Liver (tissue), 9 donors: ENCODE data around the gene ARL6IP6. TPM values are rescaled to one million over a fixed set of nuclear protein-coding genes. Genes with fewer than 3 reads are reported as not detected.

Experiments used
- DNase-seq: peaks from one replicate; pipeline ENCODE4 v3.0.0-alpha.2; 2017; ENCODE audit warnings: low spot score
- H3K27ac ChIP-seq, 2 donors: one replicate each; pipeline ENCODE4 v1.7.0; 2013; ENCODE audit warnings: inconsistent platforms in 2 of 2, low read length in 2 of 2, control low read depth in 1 of 2, low read depth in 1 of 2, mild to moderate bottlenecking in 1 of 2
- H3K27me3 ChIP-seq, 4 donors: one replicate each; pipeline versions ENCODE4 v1.6.1 to v1.7.0; 2013; ENCODE audit warnings: low read length in 3 of 4, inconsistent platforms in 1 of 4, mild to moderate bottlenecking in 1 of 4, moderate library complexity in 1 of 4; ENCODE audit not compliant: control insufficient read depth in 4 of 4, insufficient read depth in 4 of 4
- H3K36me3 ChIP-seq, 4 donors: one replicate each; pipeline versions ENCODE4 v1.6.1 to v1.7.0; 2013; ENCODE audit warnings: low read length in 3 of 4, mild to moderate bottlenecking in 3 of 4, low read depth in 1 of 4, moderate library complexity in 1 of 4; ENCODE audit not compliant: control insufficient read depth in 4 of 4, insufficient read depth in 3 of 4
- H3K4me1 ChIP-seq, 4 donors: one replicate each; pipeline versions ENCODE4 v1.6.1 to v1.7.0; 2013; ENCODE audit warnings: low read length in 3 of 4, mild to moderate bottlenecking in 3 of 4, moderate library complexity in 1 of 4; ENCODE audit not compliant: control insufficient read depth in 4 of 4, insufficient read depth in 4 of 4
- H3K4me3 ChIP-seq, 3 donors: one replicate each; pipeline versions ENCODE4 v1.6.1 to v1.7.0; 2013; ENCODE audit warnings: low read length in 3 of 3, control low read depth in 1 of 3, low read depth in 1 of 3, mild to moderate bottlenecking in 1 of 3
- H3K9ac ChIP-seq, 2 donors: one replicate each; pipeline ENCODE4 v1.7.0; 2013; ENCODE audit warnings: low read length in 2 of 2, mild to moderate bottlenecking in 2 of 2, moderate library complexity in 2 of 2, control low read depth in 1 of 2, low read depth in 1 of 2
- H3K9me3 ChIP-seq, 4 donors: one replicate each; pipeline versions ENCODE4 v1.6.1 to v1.7.0; 2013; ENCODE audit warnings: low read length in 3 of 4; ENCODE audit not compliant: control insufficient read depth in 4 of 4
- ATF3 ChIP-seq: IDR thresholded peaks from 2 replicates; pipeline ENCODE4 v1.6.1; 2016; ENCODE audit warnings: antibody characterized with exemption
- CTCF ChIP-seq: fragments of 150-350 bp; IDR thresholded peaks from 2 replicates; pipeline ENCODE4 v1.5.1; 2017; ENCODE audit warnings: improper control_type of control experiment, low read depth, low read length; ENCODE audit not compliant: missing input control
- EGR1 ChIP-seq, 2 donors: IDR thresholded peaks; 2 replicates each; pipeline ENCODE4 v1.6.1; 2016 to 2018; ENCODE audit warnings: antibody characterized with exemption in 2 of 2, low read depth in 2 of 2
- FOXA1 ChIP-seq: IDR thresholded peaks from 2 replicates; pipeline ENCODE4 v1.6.1; 2016; ENCODE audit warnings: antibody characterized with exemption
- FOXA2 ChIP-seq: IDR thresholded peaks from 2 replicates; pipeline ENCODE4 v1.6.1; 2016; ENCODE audit warnings: antibody characterized with exemption
- GABPA ChIP-seq, 2 donors: IDR thresholded peaks in 1 of 2; conservative IDR thresholded peaks in 1 of 2; 2 replicates each; pipeline ENCODE4 v1.6.1; 2016; ENCODE audit warnings: antibody characterized with exemption in 2 of 2, mild to moderate bottlenecking in 1 of 2, moderate library complexity in 1 of 2
- HNF4A ChIP-seq, 2 donors: conservative IDR thresholded peaks; 2 replicates each; pipeline ENCODE4 v1.6.1; 2016; ENCODE audit warnings: antibody characterized with exemption in 2 of 2, mild to moderate bottlenecking in 2 of 2
- HNF4G ChIP-seq: IDR thresholded peaks from 2 replicates; pipeline ENCODE4 v1.6.1; 2016; ENCODE audit warnings: antibody characterized with exemption
- JUND ChIP-seq, 2 donors: IDR thresholded peaks; 2 replicates each; pipeline ENCODE4 v1.6.1; 2016; ENCODE audit warnings: antibody characterized with exemption in 2 of 2
- MAX ChIP-seq: IDR thresholded peaks from 2 replicates; pipeline ENCODE4 v1.6.1; 2016; ENCODE audit warnings: antibody characterized with exemption
- NR2F2 ChIP-seq: IDR thresholded peaks from 2 replicates; pipeline ENCODE4 v1.6.1; 2016; ENCODE audit warnings: antibody characterized with exemption
- RAD21 ChIP-seq, 2 donors: IDR thresholded peaks; 2 replicates each; pipeline ENCODE4 v1.6.1; 2016; ENCODE audit warnings: antibody characterized with exemption in 2 of 2, mild to moderate bottlenecking in 2 of 2
- REST ChIP-seq: IDR thresholded peaks from 2 replicates; pipeline ENCODE4 v1.6.1; 2016; ENCODE audit warnings: antibody characterized with exemption, mild to moderate bottlenecking
- RXRA ChIP-seq, 2 donors: IDR thresholded peaks; 2 replicates each; pipeline ENCODE4 v1.6.1; 2017 to 2018; ENCODE audit warnings: antibody characterized with exemption in 2 of 2, mild to moderate bottlenecking in 1 of 2
- SP1 ChIP-seq: IDR thresholded peaks from 2 replicates; pipeline ENCODE4 v1.6.1; 2018; ENCODE audit warnings: antibody characterized with exemption, mild to moderate bottlenecking
- TAF1 ChIP-seq: conservative IDR thresholded peaks from 2 replicates; pipeline ENCODE4 v1.6.1; 2016; ENCODE audit warnings: antibody characterized with exemption, mild to moderate bottlenecking
- ZBTB33 ChIP-seq: IDR thresholded peaks from 2 replicates; pipeline ENCODE4 v1.6.1; 2016; ENCODE audit warnings: antibody characterized with exemption
- WGBS: extraction: QIAGEN DNeasy Blood & Tissue Kit; methylation state at CpG from one replicate; pipeline ENCODE4 v1.1.7; 2013; 5-methylcytosine and 5-hydroxymethylcytosine counted together
- polyA plus RNA-seq, 2 donors: library from polyadenylated mRNA; stranded (reverse) in 1 of 2; unstranded in 1 of 2; fragments of 200-250 nt in 1 of 2; fragments of >200 nt in 1 of 2; fragmentation: Nextera tagmentation in 1 of 2; extraction: Ambion mirVana in 1 of 2; gene quantifications; one replicate each; pipeline versions ENCODE4 v1.2.1 to v1.2.3, GENCODE V29; 2013 to 2015
- total RNA-seq, 2 donors: library from RNA; depleted of rRNA; stranded (reverse); fragments of >200 nt; gene quantifications; one replicate each; pipeline ENCODE4 v1.2.3, GENCODE V29; 2014
- donor health status: healthy.
- donor health status: healthy.
- donor health status: healthy.
- donor health status: healthy.
- donor health status: healthy.

Gene ARL6IP6
- total and polyA plus RNA-seq, 4 donors: 2.2 to 16.6 (median 4.6) TPM

GRCh38 chr2:152695763-152696162 lies 22.7 kb upstream of the ARL6IP6 start:
- H3K36me3 ChIP-seq: peaks cover 2 to 12% (median 4%) of the 10 kb centered on the region in 4 donors
- no peaks in the 10 kb centered on the region for H3K27me3 ChIP-seq
- no peak overlapping the region for H3K27ac ChIP-seq
- WGBS: 97% methylated on average over 3 of the region's 3 CpGs
- no peak overlapping the region for H3K9ac ChIP-seq
- DNase-seq: no peak
- no peaks in the 10 kb centered on the region for H3K9me3 ChIP-seq
- H3K4me3 ChIP-seq: no peak overlapping the region
- H3K4me1 ChIP-seq: peaks cover 0 to 6% (median 0%) of the 10 kb centered on the region in 4 donors
- no peak for TF ChIP-seq EGR1 (IDR thresholded peaks at IDR 0.05; ENCODE audit: low read depth in 2 of 2)
- no peak for TF ChIP-seq ATF3
- TF ChIP-seq HNF4G: no peak
- TF ChIP-seq GABPA (IDR thresholded peaks at IDR 0.05 in 1 of 2, conservative IDR thresholded peaks at IDR 0.05 in 1 of 2): no peak
- TF ChIP-seq MAX: no peak
- TF ChIP-seq NR2F2: no peak
- TF ChIP-seq TAF1: no peak
- no peak for TF ChIP-seq FOXA1
- no peak for TF ChIP-seq HNF4A (conservative IDR thresholded peaks at IDR 0.05)
- TF ChIP-seq RAD21 (IDR thresholded peaks at IDR 0.05): no peak
- no peak for TF ChIP-seq CTCF
- TF ChIP-seq JUND (IDR thresholded peaks at IDR 0.05): no peak
- TF ChIP-seq SP1: no peak
- no peak for TF ChIP-seq ZBTB33
- TF ChIP-seq RXRA (IDR thresholded peaks at IDR 0.05): no peak
- no peak for TF ChIP-seq REST

GRCh38 chr2:152696476-152696875 lies 21.9 kb upstream of the ARL6IP6 start:
- Histone ChIP-seq H3K27ac (no peak overlapping the region), H3K9ac (no peak overlapping the region), H3K9me3 (peaks cover 0 to 2% (median under 1%) of the 10 kb centered on the region in 4 donors), H3K4me3 (no peak overlapping the region), H3K4me1 (peaks cover 0 to 6% (median 0%) of the 10 kb centered on the region in 4 donors), H3K27me3 (no peaks in the 10 kb centered on the region), H3K36me3 (peaks cover 3 to 11% (median 5%) of the 10 kb centered on the region in 4 donors)
- no peak for DNase-seq
- TF ChIP-seq REST (no peak), HNF4A (conservative IDR thresholded peaks at IDR 0.05) (no peak), EGR1 (IDR thresholded peaks at IDR 0.05; ENCODE audit: low read depth in 2 of 2) (no peak), JUND (IDR thresholded peaks at IDR 0.05) (no peak), RAD21 (IDR thresholded peaks at IDR 0.05) (no peak), FOXA2 (no peak), FOXA1 (no peak)
- WGBS: 82% methylated on average over 1 of the region's 1 CpG
